ENCODE measurements around the gene SETX.

DNA sequence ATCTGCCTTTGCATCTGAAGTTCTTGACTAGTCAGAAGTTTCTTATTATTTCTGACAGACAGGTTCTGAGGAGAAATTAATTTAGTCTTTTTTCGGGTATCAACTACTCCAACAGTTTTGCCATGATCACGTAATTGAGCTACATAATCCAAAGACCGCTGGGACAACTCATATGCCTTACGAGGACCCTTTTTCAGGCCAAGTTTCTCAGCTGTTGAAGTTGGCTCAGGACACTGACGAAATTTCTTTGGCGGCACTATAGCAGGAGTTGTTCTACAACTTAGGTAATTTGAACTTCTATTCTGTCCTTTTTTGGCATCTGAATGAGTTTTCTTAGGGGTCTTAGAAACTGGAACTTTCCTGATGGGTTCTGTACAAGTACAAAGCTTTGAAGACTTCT is 27.2 kb downstream of the SETX start:
- TF ChIP-seq, protein P1, sequence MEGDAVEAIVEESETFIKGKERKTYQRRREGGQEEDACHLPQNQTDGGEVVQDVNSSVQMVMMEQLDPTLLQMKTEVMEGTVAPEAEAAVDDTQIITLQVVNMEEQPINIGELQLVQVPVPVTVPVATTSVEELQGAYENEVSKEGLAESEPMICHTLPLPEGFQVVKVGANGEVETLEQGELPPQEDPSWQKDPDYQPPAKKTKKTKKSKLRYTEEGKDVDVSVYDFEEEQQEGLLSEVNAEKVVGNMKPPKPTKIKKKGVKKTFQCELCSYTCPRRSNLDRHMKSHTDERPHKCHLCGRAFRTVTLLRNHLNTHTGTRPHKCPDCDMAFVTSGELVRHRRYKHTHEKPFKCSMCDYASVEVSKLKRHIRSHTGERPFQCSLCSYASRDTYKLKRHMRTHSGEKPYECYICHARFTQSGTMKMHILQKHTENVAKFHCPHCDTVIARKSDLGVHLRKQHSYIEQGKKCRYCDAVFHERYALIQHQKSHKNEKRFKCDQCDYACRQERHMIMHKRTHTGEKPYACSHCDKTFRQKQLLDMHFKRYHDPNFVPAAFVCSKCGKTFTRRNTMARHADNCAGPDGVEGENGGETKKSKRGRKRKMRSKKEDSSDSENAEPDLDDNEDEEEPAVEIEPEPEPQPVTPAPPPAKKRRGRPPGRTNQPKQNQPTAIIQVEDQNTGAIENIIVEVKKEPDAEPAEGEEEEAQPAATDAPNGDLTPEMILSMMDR (IDR thresholded peaks at IDR 0.05; ENCODE audit: low read length), result no peak
- no peak for TF ChIP-seq EZH2 (IDR thresholded peaks at IDR 0.05; ENCODE audit: borderline replicate concordance, low read length)
